Stimulated activated CD8-positive, alpha-beta memory T cell treated with anti-CD3 and anti-CD28 coated beads, Interleukin-12 subunit alpha, Interleukin-12 subunit beta, amount 100 ng/mL, for 1 hour (primary cell): ENCODE data around the gene SLC52A1.
A peak's percentile ranks its signal among the peaks of the same experiment; 100 is the strongest.
"Not testable (repeated sequence)": the region's sequence is repeated elsewhere in the genome, so short reads cannot be mapped to it uniquely, and the experiment has no call there.

ENCODE experiments used
- DNase-seq: peaks from one replicate; pipeline ENCODE4 v3.0.0-alpha.2; 2020; ENCODE audit warnings: low read depth

The SLC52A1 gene

GRCh38 chr17:5035315-5035714 lies at the start of gene SLC52A1:
Gene SLC52A1, minus strand, starts transcription at chr17:5035426. Its CDS starts 820 bp downstream, at chr17:5034606.
- no peak for DNase-seq

- DNase-seq: no peak
Measured at GRCh38 chr17:5080591-5080990, 45.4 kb upstream of the SLC52A1 start.

- DNase-seq: peak; percentile 57
Measured at GRCh38 chr17:5078106-5079028, 43.1 kb upstream of the SLC52A1 start, which contains the start of gene ZFP3. Gene ZFP3, plus strand, starts transcription at chr17:5078467. Its CDS starts 13,038 bp downstream, at chr17:5091505.

GRCh38 chr17:5077781-5078105 lies 42.5 kb upstream of the SLC52A1 start:
- no peak for DNase-seq

- DNase-seq: not testable (repeated sequence)
Measured at GRCh38 chr17:5077275-5077674, 42.0 kb upstream of the SLC52A1 start.

- not testable (repeated sequence) for DNase-seq
Measured at GRCh38 chr17:5075472-5075871, 40.2 kb upstream of the SLC52A1 start.

GRCh38 chr17:5069724-5070123 lies 34.5 kb upstream of the SLC52A1 start:
- no peak for DNase-seq

GRCh38 chr17:5068236-5068635 lies 33.0 kb upstream of the SLC52A1 start:
- no peak for DNase-seq

GRCh38 chr17:5065227-5065744 lies 30.1 kb upstream of the SLC52A1 start:
- DNase-seq: no peak

- no peak for DNase-seq
Measured at GRCh38 chr17:5055543-5055942, 20.3 kb upstream of the SLC52A1 start.

- DNase-seq: no peak
Measured at GRCh38 chr17:5050278-5050677, 15.1 kb upstream of the SLC52A1 start.

GRCh38 chr17:5049314-5049841 lies 14.2 kb upstream of the SLC52A1 start:
- peak; percentile 29 for DNase-seq

- DNase-seq: no peak
Measured at GRCh38 chr17:5047446-5047845, 12.2 kb upstream of the SLC52A1 start.

- DNase-seq: no peak
Measured at GRCh38 chr17:5045496-5045895, 10.3 kb upstream of the SLC52A1 start.

GRCh38 chr17:5044630-5045029 lies 9.4 kb upstream of the SLC52A1 start:
- no peak for DNase-seq

GRCh38 chr17:5043524-5043923 lies 8.3 kb upstream of the SLC52A1 start:
- no peak for DNase-seq

GRCh38 chr17:5042157-5043022 lies 7.2 kb upstream of the SLC52A1 start:
- DNase-seq: no peak

GRCh38 chr17:5034651-5035050 lies 575 bp downstream of the SLC52A1 start:
- DNase-seq: no peak

GRCh38 chr17:5034063-5034462 lies 1.2 kb downstream of the SLC52A1 start:
- DNase-seq: no peak

- DNase-seq: no peak
Measured at GRCh38 chr17:5033352-5034015, 1.7 kb downstream of the SLC52A1 start.

GRCh38 chr17:5032865-5033264 lies 2.4 kb downstream of the SLC52A1 start:
- DNase-seq: no peak
